SU-DHL-6 (cell line): Measurements from ENCODE around the gene SPDEF.

Experiments
- H2AFZ ChIP-seq: fragments of 200-600 bp; sonication (generic); 2 replicates; pipeline ENCODE4 v1.6.1; 2014; ENCODE audit warnings: low read depth, mild to moderate bottlenecking, moderate library complexity, mixed read lengths, antibody characterized with exemption, low read length; ENCODE audit not compliant: severe bottlenecking
- H3F3A ChIP-seq: fragments of 200-600 bp; shearing (Covaris generic); 2 replicates; pipeline ENCODE4 v1.6.0; 2016; ENCODE audit warnings: antibody characterized with exemption, mild to moderate bottlenecking; ENCODE audit not compliant: insufficient read depth
- H3K27ac ChIP-seq: fragments of 200-600 bp; sonication (generic); 2 replicates; pipeline ENCODE4 v1.5.1; 2016; ENCODE audit warnings: low read depth, mild to moderate bottlenecking, low read length, moderate library complexity, mixed read lengths
- H3K27me3 ChIP-seq: fragments of 200-600 bp; sonication (generic), shearing (Covaris generic); 2 replicates; pipeline ENCODE4 v1.6.0; 2014; ENCODE audit warnings: mild to moderate bottlenecking, low read length
- H3K36me3 ChIP-seq: fragments of 200-600 bp; sonication (generic); 2 replicates; pipeline ENCODE4 v1.6.1; 2014; ENCODE audit warnings: mild to moderate bottlenecking, low read length, mixed read lengths
- H3K4me2 ChIP-seq: fragments of 300-600, 200-600 bp; shearing (Covaris generic), sonication (generic); 2 replicates; pipeline ENCODE4 v1.6.0; 2014; ENCODE audit warnings: low read length, low read depth, mild to moderate bottlenecking; ENCODE audit not compliant: poor library complexity, severe bottlenecking
- H3K4me3 ChIP-seq: fragments of 200-600 bp; sonication (generic); 2 replicates; pipeline ENCODE4 v1.5.1; 2014; ENCODE audit warnings: antibody characterized with exemption, low read length, mild to moderate bottlenecking, mixed read lengths; ENCODE audit not compliant: insufficient read depth, poor library complexity, severe bottlenecking
- H3K79me2 ChIP-seq: fragments of 200-600 bp; sonication (generic); 2 replicates; pipeline ENCODE4 v1.6.1; 2014; ENCODE audit warnings: mild to moderate bottlenecking, low read length, moderate library complexity; ENCODE audit not compliant: insufficient read depth
- H3K9ac ChIP-seq: fragments of 200-600 bp; sonication (generic); 2 replicates; pipeline ENCODE4 v1.7.0; 2014; ENCODE audit warnings: mild to moderate bottlenecking, low read length
- H3K9me2 ChIP-seq: fragments of 200-600 bp; sonication (generic); replicated peaks from 2 replicates; pipeline ENCODE4 v1.6.1; 2014; ENCODE audit warnings: low read length; ENCODE audit not compliant: insufficient read depth
- H3K9me3 ChIP-seq: fragments of 200-600 bp; sonication (generic); 2 replicates; pipeline ENCODE4 v1.6.1; 2014; ENCODE audit warnings: low read length, mixed read lengths; ENCODE audit not compliant: insufficient read depth
- H4K20me1 ChIP-seq: fragments of 200-600 bp; sonication (generic); 2 replicates; pipeline ENCODE4 v1.6.1; 2014; ENCODE audit warnings: low read depth, mild to moderate bottlenecking, antibody characterized with exemption, low read length, moderate library complexity, mixed read lengths
- CTCF ChIP-seq: fragments of 200-600 bp; sonication (generic); IDR thresholded peaks from one replicate; pipeline ENCODE4 v1.5.1; 2017; ENCODE audit warnings: antibody characterized with exemption, mild to moderate bottlenecking, low read length, moderate library complexity; ENCODE audit not compliant: insufficient read depth, poor library complexity, severe bottlenecking
- EZH2phosphoT487 ChIP-seq: fragments of 200-600 bp; sonication (generic), shearing (Covaris generic); conservative IDR thresholded peaks from 2 replicates; pipeline ENCODE4 v1.6.1; 2018; ENCODE audit warnings: mild to moderate bottlenecking, antibody characterized with exemption, low read length, moderate library complexity, mixed read lengths

Gene SPDEF

GRCh38 chr6:34573567-34574183 lies 17.5 kb upstream of the SPDEF start:
- Histone ChIP-seq H3K27ac (no peak overlapping the region), H3K9ac (no peak overlapping the region), H4K20me1 (no peaks in the 10 kb centered on the region), H3K9me3 (no peaks in the 10 kb centered on the region), H3K79me2 (no peaks in the 10 kb centered on the region), H3K4me2 (no peak overlapping the region), H3F3A (no peaks in the 10 kb centered on the region), H3K9me2 (no peaks in the 10 kb centered on the region), H3K4me3 (no peak overlapping the region), H2AFZ (no peak overlapping the region), H3K27me3 (no peaks in the 10 kb centered on the region), H3K36me3 (no peaks in the 10 kb centered on the region)
- TF ChIP-seq CTCF: no peak
- no peak for TF ChIP-seq EZH2phosphoT487

GRCh38 chr6:34572585-34572984 lies 16.5 kb upstream of the SPDEF start:
- Histone ChIP-seq H3K4me3 (no peak overlapping the region), H4K20me1 (no peaks in the 10 kb centered on the region), H3K79me2 (no peaks in the 10 kb centered on the region), H3K9me3 (no peaks in the 10 kb centered on the region), H3K36me3 (no peaks in the 10 kb centered on the region), H3K27me3 (no peaks in the 10 kb centered on the region), H3K9me2 (no peaks in the 10 kb centered on the region), H2AFZ (no peak overlapping the region), H3K4me2 (no peak overlapping the region), H3K27ac (no peak overlapping the region), H3K9ac (no peak overlapping the region), H3F3A (no peaks in the 10 kb centered on the region)
- TF ChIP-seq CTCF (no peak), EZH2phosphoT487 (no peak)

GRCh38 chr6:34572021-34572420 lies 15.9 kb upstream of the SPDEF start:
- Histone ChIP-seq H3K4me2 (no peak overlapping the region), H4K20me1 (no peaks in the 10 kb centered on the region), H3K9ac (no peak overlapping the region), H3K9me3 (no peaks in the 10 kb centered on the region), H3K79me2 (no peaks in the 10 kb centered on the region), H3K27ac (no peak overlapping the region), H3K9me2 (no peaks in the 10 kb centered on the region), H3K36me3 (no peaks in the 10 kb centered on the region), H2AFZ (no peak overlapping the region), H3K4me3 (no peak overlapping the region), H3K27me3 (no peaks in the 10 kb centered on the region), H3F3A (no peaks in the 10 kb centered on the region)
- TF ChIP-seq CTCF (no peak), EZH2phosphoT487 (no peak)
